ENCODE measurements around the gene SHANK2.

The SHANK2 gene

DNA sequence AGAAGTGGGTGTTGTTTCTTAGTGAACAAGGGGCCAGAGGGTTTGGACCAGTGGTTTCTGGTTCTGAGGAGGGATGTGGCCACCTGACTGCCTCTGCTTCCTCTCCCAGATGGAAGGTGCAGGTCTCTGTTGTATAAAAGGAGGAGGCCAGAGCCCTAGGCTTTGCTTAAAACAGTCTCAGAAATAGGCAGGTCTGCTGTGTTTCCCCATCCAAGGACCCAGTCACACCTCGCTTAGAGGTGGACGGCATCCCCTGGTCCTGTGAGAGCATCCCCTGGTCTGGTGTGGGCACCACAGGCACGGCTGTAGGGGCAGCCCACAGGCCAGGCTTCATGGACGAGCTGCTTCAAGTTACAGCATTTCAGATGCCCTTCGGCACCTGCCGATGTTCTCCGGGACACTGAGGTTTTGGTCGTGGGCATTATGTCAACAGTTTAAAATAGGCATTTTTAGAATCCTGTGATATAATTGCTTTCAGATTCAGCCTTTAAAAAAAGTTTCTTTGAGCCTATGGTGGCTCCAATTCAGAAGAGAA is 45.7 kb upstream of the SHANK2 start:
- no peak for TF ChIP-seq YY1 (IDR thresholded peaks at IDR 0.05; ENCODE audit: low read depth)
- no peak for TF ChIP-seq CREB1 (IDR thresholded peaks at IDR 0.05; ENCODE audit: low read depth)
- TF ChIP-seq EP300 (IDR thresholded peaks at IDR 0.05; ENCODE audit: borderline replicate concordance), result no peak
- TF ChIP-seq, protein P1, sequence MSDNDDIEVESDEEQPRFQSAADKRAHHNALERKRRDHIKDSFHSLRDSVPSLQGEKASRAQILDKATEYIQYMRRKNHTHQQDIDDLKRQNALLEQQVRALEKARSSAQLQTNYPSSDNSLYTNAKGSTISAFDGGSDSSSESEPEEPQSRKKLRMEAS (IDR thresholded peaks at IDR 0.05), result no peak

DNA sequence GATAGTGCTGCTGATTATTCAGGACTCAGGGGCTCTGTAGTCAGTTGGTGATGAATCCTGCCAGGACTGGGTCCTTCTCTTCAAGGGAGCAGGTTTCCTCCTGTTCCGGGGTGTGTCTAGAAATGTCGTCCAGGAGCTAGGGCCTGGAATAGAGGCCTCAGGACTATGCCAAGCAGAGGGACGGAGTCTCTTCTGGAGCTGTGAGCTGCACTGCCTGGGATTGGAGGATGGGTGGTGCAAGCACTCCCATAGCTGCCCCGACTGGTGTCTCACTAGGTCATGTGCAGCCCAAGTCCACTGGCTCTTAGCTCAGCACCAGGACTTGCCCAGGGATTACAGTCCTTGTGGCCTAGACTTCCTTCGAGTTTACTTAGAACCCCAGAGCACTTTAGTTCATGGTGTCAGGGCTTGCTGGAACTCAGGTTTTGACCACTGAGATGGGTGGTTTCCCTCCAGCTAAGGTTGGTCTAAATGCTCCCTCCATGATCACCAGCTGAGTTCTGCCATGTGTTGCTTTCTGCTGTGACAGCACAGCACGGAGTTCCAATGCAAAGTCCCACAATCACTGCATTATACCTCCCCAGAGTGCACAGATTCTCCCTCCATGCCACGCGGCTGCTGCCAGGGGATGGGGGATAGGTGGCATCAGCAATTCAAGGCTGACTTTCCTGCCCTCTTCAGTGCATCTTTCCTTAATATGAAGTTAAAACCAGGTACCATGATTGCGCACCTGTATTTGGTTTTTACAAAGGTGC is 42.6 kb upstream of the SHANK2 start:
- no peak for TF ChIP-seq NFIC (IDR thresholded peaks at IDR 0.05)
- TF ChIP-seq, protein P1 (IDR thresholded peaks at IDR 0.05), result no peak
- TF ChIP-seq CREB1 (IDR thresholded peaks at IDR 0.05; ENCODE audit: low read depth), result no peak
- TF ChIP-seq, protein P2, sequence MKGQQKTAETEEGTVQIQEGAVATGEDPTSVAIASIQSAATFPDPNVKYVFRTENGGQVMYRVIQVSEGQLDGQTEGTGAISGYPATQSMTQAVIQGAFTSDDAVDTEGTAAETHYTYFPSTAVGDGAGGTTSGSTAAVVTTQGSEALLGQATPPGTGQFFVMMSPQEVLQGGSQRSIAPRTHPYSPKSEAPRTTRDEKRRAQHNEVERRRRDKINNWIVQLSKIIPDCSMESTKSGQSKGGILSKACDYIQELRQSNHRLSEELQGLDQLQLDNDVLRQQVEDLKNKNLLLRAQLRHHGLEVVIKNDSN (IDR thresholded peaks at IDR 0.05), result no peak
- no peak for TF ChIP-seq TCF12 (IDR thresholded peaks at IDR 0.05; ENCODE audit: low read depth)
- TF ChIP-seq YY1 (IDR thresholded peaks at IDR 0.05; ENCODE audit: low read depth), result no peak
- no peak for TF ChIP-seq FOXM1 (IDR thresholded peaks at IDR 0.05; ENCODE audit: borderline replicate concordance, low read depth)
- TF ChIP-seq RAD21 (IDR thresholded peaks at IDR 0.05; ENCODE audit: low read depth), result no peak
- TF ChIP-seq CEBPB (IDR thresholded peaks at IDR 0.05), result no peak
- TF ChIP-seq, protein P3, sequence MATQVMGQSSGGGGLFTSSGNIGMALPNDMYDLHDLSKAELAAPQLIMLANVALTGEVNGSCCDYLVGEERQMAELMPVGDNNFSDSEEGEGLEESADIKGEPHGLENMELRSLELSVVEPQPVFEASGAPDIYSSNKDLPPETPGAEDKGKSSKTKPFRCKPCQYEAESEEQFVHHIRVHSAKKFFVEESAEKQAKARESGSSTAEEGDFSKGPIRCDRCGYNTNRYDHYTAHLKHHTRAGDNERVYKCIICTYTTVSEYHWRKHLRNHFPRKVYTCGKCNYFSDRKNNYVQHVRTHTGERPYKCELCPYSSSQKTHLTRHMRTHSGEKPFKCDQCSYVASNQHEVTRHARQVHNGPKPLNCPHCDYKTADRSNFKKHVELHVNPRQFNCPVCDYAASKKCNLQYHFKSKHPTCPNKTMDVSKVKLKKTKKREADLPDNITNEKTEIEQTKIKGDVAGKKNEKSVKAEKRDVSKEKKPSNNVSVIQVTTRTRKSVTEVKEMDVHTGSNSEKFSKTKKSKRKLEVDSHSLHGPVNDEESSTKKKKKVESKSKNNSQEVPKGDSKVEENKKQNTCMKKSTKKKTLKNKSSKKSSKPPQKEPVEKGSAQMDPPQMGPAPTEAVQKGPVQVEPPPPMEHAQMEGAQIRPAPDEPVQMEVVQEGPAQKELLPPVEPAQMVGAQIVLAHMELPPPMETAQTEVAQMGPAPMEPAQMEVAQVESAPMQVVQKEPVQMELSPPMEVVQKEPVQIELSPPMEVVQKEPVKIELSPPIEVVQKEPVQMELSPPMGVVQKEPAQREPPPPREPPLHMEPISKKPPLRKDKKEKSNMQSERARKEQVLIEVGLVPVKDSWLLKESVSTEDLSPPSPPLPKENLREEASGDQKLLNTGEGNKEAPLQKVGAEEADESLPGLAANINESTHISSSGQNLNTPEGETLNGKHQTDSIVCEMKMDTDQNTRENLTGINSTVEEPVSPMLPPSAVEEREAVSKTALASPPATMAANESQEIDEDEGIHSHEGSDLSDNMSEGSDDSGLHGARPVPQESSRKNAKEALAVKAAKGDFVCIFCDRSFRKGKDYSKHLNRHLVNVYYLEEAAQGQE (IDR thresholded peaks at IDR 0.05; ENCODE audit: low read depth), result no peak
- TF ChIP-seq EP300 (IDR thresholded peaks at IDR 0.05; ENCODE audit: borderline replicate concordance), result no peak
- TF ChIP-seq TAF1 (IDR thresholded peaks at IDR 0.05; ENCODE audit: low read depth), result no peak
- TF ChIP-seq TEAD4 (IDR thresholded peaks at IDR 0.05), result no peak

GRCh38 chr11:71293961-71294782 is 41.8 kb upstream of the SHANK2 start:
- no peak for TF ChIP-seq NFIC (IDR thresholded peaks at IDR 0.05)
- no peak for TF ChIP-seq CEBPB (IDR thresholded peaks at IDR 0.05)
- TF ChIP-seq, protein P3 (IDR thresholded peaks at IDR 0.05; ENCODE audit: low read depth), result no peak
- TF ChIP-seq, protein P1 (IDR thresholded peaks at IDR 0.05), result no peak
- no peak for TF ChIP-seq YY1 (IDR thresholded peaks at IDR 0.05; ENCODE audit: low read depth)
- TF ChIP-seq TAF1 (IDR thresholded peaks at IDR 0.05; ENCODE audit: low read depth), result no peak
- no peak for TF ChIP-seq TEAD4 (IDR thresholded peaks at IDR 0.05)
- no peak for TF ChIP-seq EGR1 (IDR thresholded peaks at IDR 0.05)

GRCh38 chr11:71286701-71287643 is 34.6 kb upstream of the SHANK2 start:
- TF ChIP-seq NFIC (IDR thresholded peaks at IDR 0.05) (0 out of 2 replicates have a peak, but pooled peaks have one; percentile 10), CEBPB (IDR thresholded peaks at IDR 0.05) (no peak)

DNA sequence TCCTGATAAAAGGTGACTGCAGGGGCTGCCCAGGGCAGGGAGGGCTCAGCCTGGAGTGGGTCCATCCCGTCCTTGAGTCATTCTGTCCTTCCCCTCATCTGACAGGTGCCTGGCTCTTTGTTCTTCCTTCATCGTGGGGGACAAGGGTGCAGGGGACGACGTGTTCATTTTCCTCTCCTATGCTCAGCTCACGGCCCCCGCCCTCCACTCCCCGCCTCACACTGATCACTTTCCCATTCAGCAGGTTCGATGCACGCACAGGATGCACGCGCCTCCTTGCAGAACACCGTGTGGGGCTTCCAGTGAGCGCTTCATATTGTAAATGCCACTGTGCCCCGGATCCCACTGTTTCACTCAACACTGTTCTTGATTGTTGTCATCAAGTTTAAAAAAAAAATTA is 32.7 kb upstream of the SHANK2 start:
- TF ChIP-seq YY1 (IDR thresholded peaks at IDR 0.05; ENCODE audit: low read depth), result no peak
